Activated CD4-positive, CD25-positive, alpha-beta regulatory T cell treated with anti-CD3 and anti-CD28 coated beads, Interleukin-2, amount 50 U/mL, for 24 hours (primary cell): Measurements from ENCODE around the gene ABCC12.
"Not testable (repeated sequence)": the region's sequence is repeated elsewhere in the genome, so short reads cannot be mapped to it uniquely, and the experiment has no call there.

Experiments used
- ATAC-seq, 2 donors: fragments of 150-1000 bp; cut with Tn5 transposase; one replicate each; pipeline ENCODE4 v1.10.0; 2021; ENCODE audit warnings: mild to moderate bottlenecking in 1 of 2, moderate library complexity in 1 of 2

ABCC12 gene

DNA sequence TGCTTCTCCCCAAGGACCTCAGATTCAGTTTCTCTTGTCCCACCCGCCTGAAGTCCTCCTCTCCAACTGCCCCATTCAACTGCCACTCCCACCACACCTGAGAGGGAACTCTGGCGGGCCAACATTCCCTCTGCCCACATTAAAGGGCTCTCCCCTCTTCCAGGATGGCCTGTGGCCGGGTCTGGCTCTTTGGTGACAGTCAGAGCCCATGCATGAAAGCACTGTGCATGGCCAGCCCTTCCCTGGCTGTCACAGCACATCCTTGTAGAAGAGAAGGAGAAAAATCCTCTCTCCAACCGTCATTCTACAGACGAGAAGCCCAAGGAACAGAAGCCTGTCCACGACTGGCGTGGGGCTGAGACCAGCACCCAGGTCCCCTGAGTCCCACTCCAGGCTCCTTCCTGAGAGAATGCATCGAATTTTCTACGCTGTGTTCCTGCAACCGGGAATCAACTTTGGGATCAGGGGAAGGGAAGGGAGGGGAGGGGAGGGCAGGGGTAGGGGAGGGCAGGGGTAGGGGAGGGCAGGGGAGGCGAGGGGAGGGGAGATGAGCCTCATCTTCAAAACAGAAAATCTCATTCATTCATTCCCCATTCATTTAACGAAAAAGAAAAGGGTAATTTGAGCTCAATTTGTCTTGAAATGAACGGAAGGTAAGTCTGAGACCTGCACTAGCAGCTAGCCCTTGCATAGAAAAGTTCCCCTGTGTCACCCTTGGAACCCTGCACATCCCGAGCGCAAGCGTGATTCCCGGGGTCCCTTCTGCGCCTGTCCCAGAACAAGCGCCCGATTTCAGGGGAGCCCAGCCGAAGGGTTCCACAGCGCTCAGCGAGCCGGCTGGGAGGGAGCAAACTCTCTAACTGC, at the start of gene ABCC12:
Gene ABCC12 (minus strand): TSS at position 68 of the 864 bp plus-strand sequence. CDS start 9,569 bp downstream, outside the sequence.
- no peak for ATAC-seq

- ATAC-seq, result no peak
These were observed 49.0 kb upstream of the ABCC12 start for GRCh38 chr16:48204825-48205151.

- no peak for ATAC-seq
These were observed 48.4 kb upstream of the ABCC12 start for GRCh38 chr16:48203974-48204824.

GRCh38 chr16:48201515-48202201, 45.9 kb upstream of the ABCC12 start:
- no peak for ATAC-seq

- ATAC-seq, result no peak
These were observed 41.5 kb upstream of the ABCC12 start for GRCh38 chr16:48197294-48197693.

- ATAC-seq, result no peak
These were observed 39.2 kb upstream of the ABCC12 start for GRCh38 chr16:48194828-48195556.

DNA sequence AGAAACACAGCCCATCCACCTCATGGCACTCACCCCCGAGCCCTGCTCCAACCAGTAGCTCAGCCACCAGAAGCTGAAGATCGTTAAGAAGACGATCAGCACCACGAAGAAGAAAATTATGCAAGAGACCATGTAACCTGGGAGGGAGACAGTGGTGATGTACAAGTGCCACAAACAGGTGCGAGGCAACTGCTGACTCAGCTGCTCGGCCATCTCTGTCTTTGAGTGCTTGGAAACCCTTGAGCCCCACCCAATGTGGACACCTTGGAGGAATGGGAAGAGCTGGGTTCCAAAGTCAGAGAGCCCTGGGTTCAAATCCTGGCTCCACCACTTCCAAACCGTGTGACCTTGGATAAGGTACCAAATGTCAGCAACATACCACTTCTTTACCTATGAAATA, 38.1 kb upstream of the ABCC12 start:
- no peak for ATAC-seq

GRCh38 chr16:48188449-48189102, 32.8 kb upstream of the ABCC12 start:
- ATAC-seq, result no peak

DNA sequence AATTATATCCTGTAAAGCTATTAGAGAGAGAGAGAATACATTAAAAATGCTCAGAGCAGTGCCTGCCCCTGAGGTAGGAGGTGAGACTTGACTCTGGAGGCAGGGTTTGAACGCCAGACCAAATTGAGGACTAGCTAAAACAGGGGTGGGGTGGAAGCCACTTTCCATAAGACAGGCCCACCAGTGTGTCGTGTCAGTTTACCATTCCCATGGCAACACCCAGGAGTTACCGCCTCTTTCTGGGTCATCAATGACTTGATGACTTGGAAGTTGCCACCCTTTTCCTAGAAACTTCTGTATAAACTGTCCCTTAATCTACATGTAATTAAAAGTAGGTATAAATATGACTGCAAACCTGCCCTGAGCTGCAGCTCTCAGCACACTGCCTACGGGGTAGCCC, 32.0 kb upstream of the ABCC12 start:
- no peak for ATAC-seq

- no peak for ATAC-seq
These were observed 28.9 kb upstream of the ABCC12 start for GRCh38 chr16:48184681-48185080.

DNA sequence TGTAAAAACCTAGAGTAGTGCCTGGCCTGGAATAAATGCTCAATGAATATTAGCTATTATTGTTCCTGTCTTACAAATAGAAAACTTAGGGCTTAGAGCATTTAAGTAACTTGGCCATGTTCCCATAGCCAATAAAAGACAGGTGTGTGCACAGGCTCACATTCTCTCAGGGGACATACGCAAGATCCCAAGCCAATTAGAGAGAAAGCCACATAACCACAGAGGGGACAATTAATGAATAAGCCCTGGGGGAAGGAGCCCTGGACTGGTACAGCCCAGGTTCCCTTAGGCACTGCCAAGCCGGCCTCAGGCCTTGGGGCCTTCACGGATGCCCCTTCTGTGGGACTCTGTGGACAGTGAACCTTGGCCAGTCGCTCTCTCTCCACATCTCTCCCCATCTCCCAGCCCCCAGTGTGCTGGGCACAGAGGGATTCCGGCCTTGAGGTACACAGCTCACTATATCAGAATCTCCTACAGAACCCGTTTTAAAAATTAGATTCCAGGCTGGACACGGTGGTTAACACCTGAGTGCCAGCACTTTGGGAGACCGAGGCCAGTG, 27.3 kb upstream of the ABCC12 start:
- ATAC-seq, result no peak

DNA sequence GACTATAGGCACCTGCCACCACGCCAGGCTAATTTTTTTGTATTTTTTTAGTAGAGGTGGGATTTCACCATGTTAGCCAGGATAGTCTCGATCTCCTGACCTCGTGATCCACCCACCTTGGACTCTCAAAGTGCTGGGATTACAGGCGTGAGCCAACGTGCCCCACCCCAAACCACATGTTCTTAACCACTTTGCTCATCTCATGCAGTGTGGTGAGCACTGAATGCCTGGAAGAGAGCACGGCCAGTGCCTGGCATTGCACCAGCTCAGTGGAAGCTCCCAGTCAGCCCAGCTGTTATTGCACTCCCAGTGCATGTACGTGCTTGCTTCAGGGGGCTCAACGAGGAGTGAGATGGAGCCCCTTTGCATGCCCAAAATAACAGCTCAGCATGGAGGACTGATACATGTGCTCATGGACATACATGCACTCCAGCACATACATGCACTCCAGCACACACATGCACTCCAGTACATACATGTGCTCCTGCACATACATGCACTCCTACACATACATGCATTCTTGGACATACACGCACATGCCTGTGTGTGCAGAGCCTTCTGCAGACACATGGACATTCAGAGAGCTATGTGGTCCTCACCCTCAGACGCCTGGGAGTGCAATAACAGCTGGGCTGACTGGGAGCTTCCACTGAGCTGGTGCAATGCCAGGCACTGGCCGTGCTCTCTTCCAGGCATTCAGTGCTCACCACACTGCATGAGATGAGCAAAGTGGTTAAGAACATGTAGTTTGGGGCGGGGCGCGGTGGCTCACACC, 26.1 kb upstream of the ABCC12 start:
- ATAC-seq, result not testable (repeated sequence)

- ATAC-seq, result no peak
These were observed 25.2 kb upstream of the ABCC12 start for GRCh38 chr16:48180868-48181480.

DNA sequence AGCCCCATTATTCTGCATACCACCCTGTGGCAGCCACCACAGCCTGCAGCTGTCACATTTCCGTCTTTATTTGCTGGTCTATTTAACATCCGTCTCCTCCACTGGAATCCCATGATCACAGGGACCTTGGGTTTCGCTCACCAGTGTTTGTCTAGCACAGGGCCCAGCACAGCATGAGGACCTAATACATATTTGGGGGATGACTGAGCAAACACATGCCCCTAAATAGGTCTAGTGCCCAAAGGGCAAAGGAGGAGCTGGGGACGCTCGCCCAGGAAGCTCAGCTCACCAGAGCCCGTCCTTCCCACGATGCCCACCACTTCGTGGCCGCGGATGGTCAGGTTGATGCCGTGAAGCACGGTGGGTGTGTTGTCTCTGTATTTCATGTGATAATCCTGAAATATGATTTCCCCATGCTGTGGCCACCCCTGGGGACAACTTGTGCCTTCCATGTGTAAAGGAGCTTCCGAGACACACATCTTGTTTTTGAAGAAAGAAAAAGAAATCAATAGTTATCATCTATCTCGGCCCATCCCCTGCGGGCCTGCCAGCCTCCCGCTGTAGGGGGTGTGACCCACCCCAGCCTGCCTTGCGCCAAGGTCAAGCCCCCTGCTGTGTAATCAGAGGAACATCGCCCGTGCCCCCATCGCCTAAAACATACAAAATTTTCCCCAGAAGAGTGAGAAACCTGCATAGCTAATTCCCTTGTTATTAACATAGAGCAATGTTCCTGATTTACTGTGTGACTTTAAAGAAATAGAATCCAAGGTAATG, 21.0 kb upstream of the ABCC12 start:
- no peak for ATAC-seq

GRCh38 chr16:48173889-48174288, 18.1 kb upstream of the ABCC12 start:
- no peak for ATAC-seq

DNA sequence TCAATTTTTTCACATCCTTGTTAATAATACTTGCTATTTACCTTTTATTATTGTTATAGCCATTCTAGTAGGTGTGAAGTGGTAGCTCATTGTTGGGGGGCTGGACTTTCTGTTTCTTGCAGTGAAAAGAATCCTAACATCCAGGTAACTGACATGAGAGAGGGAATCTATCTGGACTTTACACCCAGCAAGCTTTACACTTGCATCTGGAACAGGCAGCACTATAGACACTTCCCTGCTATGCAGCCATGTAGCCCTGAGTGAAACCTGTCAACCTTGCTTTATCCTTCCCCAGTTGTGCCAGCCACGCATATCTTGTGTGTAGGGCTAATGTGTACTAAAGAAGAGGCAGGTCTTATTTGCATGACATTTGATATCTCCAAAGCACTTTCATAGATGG, 16.9 kb upstream of the ABCC12 start:
- ATAC-seq, result no peak

GRCh38 chr16:48169896-48170295, 14.1 kb upstream of the ABCC12 start:
- no peak for ATAC-seq

DNA sequence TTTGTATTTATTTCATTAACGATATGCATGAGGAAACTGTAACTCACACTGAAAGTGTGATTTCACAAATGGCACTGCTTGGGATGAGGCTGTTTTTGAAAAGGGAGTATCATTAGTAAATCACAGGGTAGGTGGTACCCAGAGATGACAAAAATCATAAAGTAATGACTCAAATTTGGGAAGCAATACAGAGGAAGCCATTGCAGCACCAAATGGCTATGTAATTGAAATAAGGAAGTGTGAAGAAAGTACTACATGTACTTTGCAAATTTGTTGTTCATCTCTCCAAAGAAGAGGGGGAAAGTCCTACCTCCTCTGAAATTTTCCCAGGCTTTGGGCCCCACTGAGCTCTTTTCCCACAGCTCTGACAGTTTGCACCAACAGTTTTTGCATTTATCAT, 12.3 kb upstream of the ABCC12 start:
- no peak for ATAC-seq

- not testable (repeated sequence) for ATAC-seq
These were observed 10.8 kb upstream of the ABCC12 start for GRCh38 chr16:48166617-48167016.
